Right lobe of liver (tissue), 6 donors: Measurements from ENCODE around the gene ANKH. TPM values are rescaled to one million over a fixed set of nuclear protein-coding genes. Genes with fewer than 3 reads are reported as not detected.

Source experiments
- ATAC-seq, 4 donors: fragments of 200-7000 bp; cut with Tn5 transposase; one replicate each; pipeline ENCODE4 v1.9.1; 2020; ENCODE audit warnings: mild to moderate bottlenecking in 4 of 4, moderate library complexity in 4 of 4
- DNase-seq, 3 donors: peaks; one replicate each; pipeline ENCODE4 v3.0.0-alpha.2; 2020
- H3K27ac ChIP-seq, 3 donors: fragments of 200-600 bp; one replicate each; pipeline ENCODE4 v1.8.0; 2022
- H3K27me3 ChIP-seq, 2 donors: fragments of 200-600 bp; one replicate each; pipeline ENCODE4 v1.8.0; 2022
- H3K36me3 ChIP-seq, 4 donors: fragments of 200-600 bp; sonication (generic) in 1 of 4; one replicate each; pipeline versions ENCODE4 v1.5.1 to v1.8.0; 2017 to 2022; ENCODE audit warnings: control low read depth in 1 of 4
- H3K4me1 ChIP-seq, 4 donors: fragments of 200-600 bp; sonication (generic) in 1 of 4; one replicate each; pipeline versions ENCODE4 v1.5.1 to v1.8.0; 2017 to 2022; ENCODE audit warnings: control low read depth in 1 of 4
- H3K4me3 ChIP-seq, 3 donors: fragments of 200-600 bp; one replicate each; pipeline ENCODE4 v1.8.0; 2022
- H3K9me3 ChIP-seq, 4 donors: fragments of 200-600 bp; sonication (generic) in 1 of 4; one replicate each; pipeline versions ENCODE4 v1.5.1 to v1.8.0; 2017 to 2022; ENCODE audit warnings: control low read depth in 1 of 4
- CTCF ChIP-seq, 4 donors: fragments of 200-600 bp in 3 of 4; fragments of 450-650 bp in 1 of 4; IDR thresholded peaks; one replicate each; pipeline versions ENCODE4 v1.5.1 to v1.8.0; 2016 to 2022; ENCODE audit warnings: antibody characterized with exemption in 4 of 4, mild to moderate bottlenecking in 2 of 4
- POLR2A ChIP-seq: fragments of 450-650 bp; IDR thresholded peaks from one replicate; pipeline ENCODE4 v1.6.1; 2017; ENCODE audit warnings: antibody characterized with exemption, mild to moderate bottlenecking
- whole genome bisulfite sequencing: methylation state at CpG from one replicate; pipeline ENCODE4 v1.1.6; 2018; ENCODE audit warnings: low coverage, low lambda C conversion rate; ENCODE audit not compliant: insufficient coverage; ENCODE audit errors: missing lambda C conversion rate; 5-methylcytosine and 5-hydroxymethylcytosine counted together
- intact Hi-C, 2 donors: fragments of 100-400 bp; cut with DNase I; formaldehyde crosslinking; loops; one replicate each; pipeline versions ENCODE4 v1.11.2 to v1.14.1; 2022
- total RNA-seq, 6 experiments: library from RNA; depleted of rRNA in 2 of 6; stranded (reverse); fragments of >200 nt in 2 of 6; fragmentation: NEBNext Ultra II Directional in 3 of 6; extraction: Animal tissue kit (Norgen Biotek cat#: 25700) in 3 of 6; gene quantifications; one replicate each; pipeline versions ENCODE4 v1.1.0 to v1.2.4, GENCODE V29; 2016 to 2023
- donor health status: DM: no; HTN: yes; CAD: no.
- donor health status: DM: no; HTN: no; CAD: no.
- donor health status: DM: no; HTN: no; CAD: no.
- donor health status: DM: no; HTN: yes; CAD: no.
- donor health status: DM: no; HTN: yes; CAD: no.

Gene ANKH
- total RNA-seq, 6 experiments from 2014 or later, result 38.5 to 121 (median 61.9) TPM

GRCh38 chr5:14675865-14676300 is 195.7 kb downstream of the ANKH start:
- no peak for TF ChIP-seq CTCF (IDR thresholded peaks at IDR 0.05)
- TF ChIP-seq POLR2A, result no peak
- H3K36me3 ChIP-seq, result peaks cover 0 to 17% (median 0%) of the 10 kb centered on the region in 4 donors
- H3K4me1 ChIP-seq, result peaks cover 0 to 38% (median 13%) of the 10 kb centered on the region in 4 donors
- H3K9me3 ChIP-seq, result no peaks in the 10 kb centered on the region
- no peak for ATAC-seq
- WGBS, result 45% methylated on average over 6 of the region's 6 CpGs
- no peaks in the 10 kb centered on the region for H3K27me3 ChIP-seq
- H3K27ac ChIP-seq, result no peak overlapping the region
- H3K4me3 ChIP-seq, result no peak overlapping the region
- no peak for DNase-seq
- intact Hi-C loops, result no loop called here

- ATAC-seq, result no peak
- TF ChIP-seq CTCF (IDR thresholded peaks at IDR 0.05) (no peak), POLR2A (no peak)
- peaks cover 0 to 14% (median 0%) of the 10 kb centered on the region in 4 donors for H3K36me3 ChIP-seq
- H3K4me1 ChIP-seq, result peaks cover 0 to 44% (median 13%) of the 10 kb centered on the region in 4 donors
- no peak overlapping the region for H3K4me3 ChIP-seq
- no peak overlapping the region for H3K27ac ChIP-seq
- DNase-seq, result no peak
- no peaks in the 10 kb centered on the region for H3K9me3 ChIP-seq
- intact Hi-C loops, result no loop called here
- no peaks in the 10 kb centered on the region for H3K27me3 ChIP-seq
- WGBS, result 84% methylated on average over 5 of the region's 8 CpGs
These were observed 196.4 kb downstream of the ANKH start for GRCh38 chr5:14674983-14675854.

- Histone ChIP-seq H3K36me3 (peaks cover 0 to 2% (median 0%) of the 10 kb centered on the region in 4 donors), H3K4me3 (no peak overlapping the region), H3K27ac (no peak overlapping the region), H3K4me1 (peaks cover 0 to 60% (median 15%) of the 10 kb centered on the region in 4 donors), H3K9me3 (no peaks in the 10 kb centered on the region), H3K27me3 (no peaks in the 10 kb centered on the region)
- ATAC-seq (no peak), DNase-seq (no peak)
- intact Hi-C loops, result no loop called here
- 83% methylated on average over 3 of the region's 3 CpGs for WGBS
- TF ChIP-seq POLR2A, result no peak
- TF ChIP-seq CTCF (IDR thresholded peaks at IDR 0.05), result no peak
These were observed 198.1 kb downstream of the ANKH start for GRCh38 chr5:14673443-14673842.

GRCh38 chr5:14672484-14673394 is 198.8 kb downstream of the ANKH start:
- Histone ChIP-seq H3K27me3 (no peaks in the 10 kb centered on the region), H3K9me3 (no peaks in the 10 kb centered on the region), H3K4me3 (no peak overlapping the region), H3K4me1 (peaks cover 0 to 67% (median 18%) of the 10 kb centered on the region in 4 donors), H3K36me3 (no peaks in the 10 kb centered on the region), H3K27ac (peak overlapping the region in 1 of 3 donors; percentile 7)
- 70% methylated on average over 9 of the region's 9 CpGs for WGBS
- TF ChIP-seq POLR2A (no peak), CTCF (IDR thresholded peaks at IDR 0.05) (no peak)
- ATAC-seq (peak; percentile 9 to 25 (median 15)), DNase-seq (no peak)
- intact Hi-C loops, result no loop called here
